ENCODE measurements around the gene ZP1.
"Not testable (repeated sequence)": the region's sequence is repeated elsewhere in the genome, so short reads cannot be mapped to it uniquely, and the experiment has no call there.

Gene ZP1

DNA sequence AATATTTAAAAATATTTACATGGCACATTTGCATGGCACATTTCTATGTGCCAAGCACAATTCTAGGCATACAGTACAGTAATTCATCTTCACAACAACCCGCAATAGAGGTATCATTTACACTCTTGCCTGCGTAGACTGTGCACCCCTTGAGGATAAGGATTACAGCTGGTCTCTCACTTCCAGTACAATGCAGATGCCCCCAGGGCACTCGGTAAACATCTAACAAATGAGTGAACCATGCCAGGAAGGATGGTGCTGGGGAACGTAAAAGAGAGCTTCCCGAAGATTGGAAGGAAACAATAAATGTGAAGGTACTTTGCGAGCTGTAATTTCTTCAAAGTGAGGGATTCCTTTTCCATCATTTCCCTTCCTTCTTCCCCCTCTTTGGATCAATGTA is 37.7 kb downstream of the ZP1 start:
- TF ChIP-seq, protein P1, sequence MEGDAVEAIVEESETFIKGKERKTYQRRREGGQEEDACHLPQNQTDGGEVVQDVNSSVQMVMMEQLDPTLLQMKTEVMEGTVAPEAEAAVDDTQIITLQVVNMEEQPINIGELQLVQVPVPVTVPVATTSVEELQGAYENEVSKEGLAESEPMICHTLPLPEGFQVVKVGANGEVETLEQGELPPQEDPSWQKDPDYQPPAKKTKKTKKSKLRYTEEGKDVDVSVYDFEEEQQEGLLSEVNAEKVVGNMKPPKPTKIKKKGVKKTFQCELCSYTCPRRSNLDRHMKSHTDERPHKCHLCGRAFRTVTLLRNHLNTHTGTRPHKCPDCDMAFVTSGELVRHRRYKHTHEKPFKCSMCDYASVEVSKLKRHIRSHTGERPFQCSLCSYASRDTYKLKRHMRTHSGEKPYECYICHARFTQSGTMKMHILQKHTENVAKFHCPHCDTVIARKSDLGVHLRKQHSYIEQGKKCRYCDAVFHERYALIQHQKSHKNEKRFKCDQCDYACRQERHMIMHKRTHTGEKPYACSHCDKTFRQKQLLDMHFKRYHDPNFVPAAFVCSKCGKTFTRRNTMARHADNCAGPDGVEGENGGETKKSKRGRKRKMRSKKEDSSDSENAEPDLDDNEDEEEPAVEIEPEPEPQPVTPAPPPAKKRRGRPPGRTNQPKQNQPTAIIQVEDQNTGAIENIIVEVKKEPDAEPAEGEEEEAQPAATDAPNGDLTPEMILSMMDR (conservative IDR thresholded peaks at IDR 0.05) = no peak
- H3K27ac ChIP-seq = peak overlapping the region; percentile 94

DNA sequence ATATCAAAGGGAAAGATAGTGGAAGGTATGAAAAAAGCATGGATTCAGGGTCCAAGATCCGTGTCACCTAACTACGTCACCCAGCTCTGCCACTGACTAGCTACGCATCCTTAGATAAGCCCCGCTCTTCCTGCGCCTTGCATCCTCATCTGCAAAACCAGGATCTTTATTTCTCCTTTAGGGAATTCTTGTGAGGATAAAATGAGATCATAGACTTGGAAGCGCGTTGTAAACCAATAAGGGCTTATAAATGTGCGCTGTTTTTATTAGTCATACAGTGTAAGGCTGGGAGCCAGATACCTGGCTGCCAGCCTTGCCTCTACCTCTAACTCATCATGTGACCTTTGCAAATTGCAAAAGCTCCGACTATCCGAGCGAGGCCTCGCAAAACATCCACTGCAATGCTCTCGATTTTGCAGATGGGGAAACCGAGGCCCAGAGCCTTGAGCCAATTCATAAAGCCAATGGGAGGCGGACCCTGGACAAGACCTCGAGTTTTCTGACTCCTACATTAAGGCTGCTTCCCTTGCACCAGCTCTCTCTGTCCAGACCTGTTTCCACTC is 38.3 kb downstream of the ZP1 start:
- H3K27ac ChIP-seq = peak overlapping the region; percentile 94
- TF ChIP-seq, protein P1 (conservative IDR thresholded peaks at IDR 0.05) = no peak

DNA sequence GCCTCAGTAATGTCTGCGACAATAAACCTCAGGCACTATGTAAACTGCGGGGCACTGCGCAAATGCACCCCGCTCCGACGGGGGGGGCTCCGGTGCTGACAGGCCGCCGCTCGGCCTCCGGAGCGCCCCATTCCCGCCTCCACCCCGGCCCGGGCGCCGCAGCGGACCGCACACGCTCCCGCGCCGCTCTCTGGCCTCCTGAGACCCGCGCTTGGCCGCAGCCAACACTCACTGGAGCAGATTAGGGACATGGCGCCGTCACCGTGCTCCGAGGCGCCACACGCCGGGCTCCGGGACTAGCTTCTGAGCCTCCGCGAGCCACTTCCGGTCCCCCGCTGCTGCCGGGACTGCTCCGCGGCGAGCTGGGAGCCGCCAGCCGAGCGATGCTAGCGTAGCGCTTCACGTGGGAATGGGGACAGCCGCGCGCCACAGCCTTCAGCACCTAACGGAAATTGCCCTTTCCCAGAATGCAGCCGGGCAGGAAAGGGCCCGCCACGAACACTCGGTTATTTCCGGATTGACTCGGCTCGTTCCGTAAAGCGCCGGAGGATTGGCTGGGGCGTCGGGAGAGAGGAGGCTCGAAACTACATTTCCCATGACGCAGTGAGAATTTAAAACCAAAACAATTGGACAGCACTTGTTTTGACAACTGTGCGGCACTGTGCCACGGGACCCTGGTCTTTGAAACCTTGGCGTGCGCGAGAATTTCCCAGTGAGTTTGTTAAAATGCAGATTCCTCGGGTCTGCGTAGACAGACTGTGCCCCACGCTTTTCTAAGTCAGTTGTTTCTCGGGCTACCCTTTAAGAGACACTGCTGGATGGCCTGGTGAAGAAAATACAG is 39.0 kb downstream of the ZP1 start, which contains the start of gene PRPF19:
Gene PRPF19, minus strand, starts transcription at position 454 of the 841 bp plus-strand sequence. Its CDS starts 203 bp downstream, at position 251.
- TF ChIP-seq, protein P1 (conservative IDR thresholded peaks at IDR 0.05) = no peak
- H3K27ac ChIP-seq = peak within 1 kb of the TSS; percentile 94

DNA sequence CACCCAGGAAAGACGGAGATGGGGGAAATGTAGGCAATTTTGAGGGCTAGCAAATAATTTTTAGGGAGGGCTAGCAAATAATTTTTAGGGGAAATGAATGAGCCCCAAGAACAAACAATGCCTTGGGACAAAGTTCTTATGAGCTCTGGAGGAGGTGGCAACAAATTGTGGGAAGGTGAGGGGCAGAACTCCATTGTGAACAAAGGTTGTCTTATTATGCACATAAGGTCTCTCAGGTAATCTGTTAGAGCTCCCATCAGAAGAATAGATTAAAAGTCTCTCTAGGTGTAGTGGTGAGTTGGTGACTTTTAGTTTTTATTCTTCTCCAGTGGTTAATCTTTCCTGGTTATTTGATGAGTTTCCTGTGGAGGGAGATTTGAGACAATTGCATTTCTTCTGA is 41.5 kb downstream of the ZP1 start:
- TF ChIP-seq, protein P1 (conservative IDR thresholded peaks at IDR 0.05) = no peak

DNA sequence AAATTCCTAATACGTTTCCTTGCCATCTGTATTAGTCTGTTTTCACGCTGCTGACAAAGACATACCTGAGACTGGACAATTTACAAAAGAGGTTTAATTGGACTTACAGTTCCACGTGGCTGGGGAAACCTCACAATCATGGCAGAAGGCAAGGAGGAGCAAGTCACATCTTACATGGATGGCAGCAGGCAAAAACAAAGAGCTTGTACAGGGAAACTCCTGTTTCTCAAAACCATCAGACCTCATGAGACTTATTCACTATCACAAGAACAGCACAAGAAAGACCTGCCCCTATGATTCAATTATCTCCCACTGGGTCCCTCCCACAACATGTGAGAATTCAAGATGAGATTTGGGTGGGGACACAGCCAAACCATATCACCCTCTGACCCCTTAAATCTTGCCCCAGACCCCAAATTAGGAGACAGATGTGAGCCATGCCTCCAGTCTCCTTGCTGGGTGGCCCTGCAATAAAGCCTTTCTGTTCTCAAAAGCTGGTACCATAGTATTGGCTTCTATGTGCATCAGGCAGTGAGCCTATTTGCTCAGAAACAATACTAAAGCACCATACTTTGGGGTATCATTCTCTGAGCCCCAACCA is 42.4 kb downstream of the ZP1 start:
- H3K27ac ChIP-seq = not testable (repeated sequence)

More for the DNA sequence above, 41.5 kb downstream of the ZP1 start:
- no peak overlapping the region for H3K27ac ChIP-seq

DNA sequence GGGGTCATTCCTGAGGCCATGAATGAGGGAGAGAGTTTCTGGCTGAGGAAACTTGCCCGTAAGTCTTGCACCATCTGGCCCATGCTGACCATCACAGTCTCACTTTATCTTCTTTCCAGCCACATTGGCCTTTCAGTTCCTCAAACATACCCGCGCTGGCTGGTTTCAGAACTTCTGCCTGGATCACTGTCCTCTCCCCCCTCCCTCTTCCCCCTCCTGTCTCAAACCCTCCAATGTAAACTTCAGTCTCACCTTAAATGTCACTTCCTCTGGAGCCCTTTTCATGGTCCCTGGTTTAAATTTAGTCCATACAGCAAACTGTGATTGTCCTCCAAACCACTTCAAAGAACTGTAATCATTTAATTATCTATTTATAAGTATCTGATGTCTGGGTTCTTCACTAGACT is 42.9 kb downstream of the ZP1 start:
- TF ChIP-seq, protein P1 (conservative IDR thresholded peaks at IDR 0.05) = no peak
- H3K27ac ChIP-seq = no peak overlapping the region

DNA sequence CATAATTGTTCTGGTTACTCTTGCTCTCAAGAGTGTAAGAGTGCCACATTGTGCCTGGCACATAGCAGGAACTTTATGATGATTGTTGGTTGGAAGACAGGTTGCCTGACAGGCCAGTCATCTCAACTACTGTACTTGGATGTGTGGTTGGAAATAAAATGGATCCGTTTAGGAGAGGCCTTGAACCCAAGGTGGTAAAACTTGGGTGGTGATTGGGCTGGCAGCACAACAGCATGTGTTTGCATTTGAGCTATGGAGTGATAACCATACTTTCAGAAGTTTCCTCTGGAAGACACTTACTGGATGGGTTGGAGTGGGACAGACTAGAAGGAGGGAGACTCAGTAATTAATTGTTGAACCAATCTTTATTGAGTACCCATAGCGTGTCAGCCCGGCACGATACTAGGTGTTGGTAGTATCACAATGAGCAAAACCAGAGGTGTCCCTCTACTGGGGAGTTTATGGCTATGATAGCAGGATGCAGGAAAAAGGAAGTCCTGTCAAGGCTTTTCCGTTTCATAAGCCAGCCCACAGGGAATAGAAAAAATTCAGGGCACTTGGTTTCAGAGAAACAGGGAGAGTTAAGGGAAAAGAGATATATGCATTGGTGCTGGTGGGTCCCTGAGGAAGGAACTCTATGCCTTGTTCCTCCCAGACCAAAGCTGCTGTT is 43.5 kb downstream of the ZP1 start:
- TF ChIP-seq, protein P1 (conservative IDR thresholded peaks at IDR 0.05) = no peak
- no peak overlapping the region for H3K27ac ChIP-seq
